Measurements from ENCODE around the gene MOB1B.

DNA sequence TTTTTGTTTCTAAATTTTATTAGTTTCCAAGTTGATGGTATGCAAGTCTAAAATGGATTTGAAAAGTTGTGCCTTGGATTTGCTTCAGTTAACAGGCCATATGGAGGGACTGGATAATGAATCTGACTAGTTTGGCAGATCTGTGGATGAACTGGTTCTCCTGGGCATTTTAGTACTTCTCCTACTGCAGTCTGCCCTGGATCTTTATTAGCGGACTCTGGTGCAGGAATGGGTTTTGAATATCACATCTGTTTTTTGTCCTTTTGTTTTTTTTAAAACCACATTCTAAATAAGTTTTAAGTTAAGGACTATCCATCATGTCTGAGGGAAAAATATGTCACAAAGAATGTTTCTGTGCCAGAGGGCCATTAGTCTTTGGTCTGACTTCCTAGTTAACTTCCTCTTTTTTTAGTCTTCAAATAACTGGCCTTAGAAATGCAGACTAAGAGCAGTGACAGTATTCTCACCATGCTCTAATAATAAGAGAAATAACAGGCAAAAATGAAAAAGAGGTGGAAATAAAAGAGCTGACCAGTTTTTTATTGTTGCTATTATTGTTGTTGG is 77.4 kb downstream of the MOB1B start:
- TF ChIP-seq, protein P1, sequence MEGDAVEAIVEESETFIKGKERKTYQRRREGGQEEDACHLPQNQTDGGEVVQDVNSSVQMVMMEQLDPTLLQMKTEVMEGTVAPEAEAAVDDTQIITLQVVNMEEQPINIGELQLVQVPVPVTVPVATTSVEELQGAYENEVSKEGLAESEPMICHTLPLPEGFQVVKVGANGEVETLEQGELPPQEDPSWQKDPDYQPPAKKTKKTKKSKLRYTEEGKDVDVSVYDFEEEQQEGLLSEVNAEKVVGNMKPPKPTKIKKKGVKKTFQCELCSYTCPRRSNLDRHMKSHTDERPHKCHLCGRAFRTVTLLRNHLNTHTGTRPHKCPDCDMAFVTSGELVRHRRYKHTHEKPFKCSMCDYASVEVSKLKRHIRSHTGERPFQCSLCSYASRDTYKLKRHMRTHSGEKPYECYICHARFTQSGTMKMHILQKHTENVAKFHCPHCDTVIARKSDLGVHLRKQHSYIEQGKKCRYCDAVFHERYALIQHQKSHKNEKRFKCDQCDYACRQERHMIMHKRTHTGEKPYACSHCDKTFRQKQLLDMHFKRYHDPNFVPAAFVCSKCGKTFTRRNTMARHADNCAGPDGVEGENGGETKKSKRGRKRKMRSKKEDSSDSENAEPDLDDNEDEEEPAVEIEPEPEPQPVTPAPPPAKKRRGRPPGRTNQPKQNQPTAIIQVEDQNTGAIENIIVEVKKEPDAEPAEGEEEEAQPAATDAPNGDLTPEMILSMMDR (conservative IDR thresholded peaks at IDR 0.05 in 1 of 2, IDR thresholded peaks at IDR 0.05 in 1 of 2; ENCODE audit: extremely low read depth in 1 of 2, insufficient read depth in 1 of 2, low read depth in 1 of 2, low read length in 2 of 2), result no peak
- TF ChIP-seq EZH2 (IDR thresholded peaks at IDR 0.05; ENCODE audit: borderline replicate concordance, low read length), result no peak
